ENCODE data around the gene STIL.
A peak's percentile ranks its signal among the peaks of the same experiment; 100 is the strongest.
"Not testable (repeated sequence)": the region's sequence is repeated elsewhere in the genome, so short reads cannot be mapped to it uniquely, and the experiment has no call there.

The STIL gene

GRCh38 chr1:47313915-47314664 lies at the start of gene STIL:
Gene STIL (minus strand): TSS chr1:47314147. CDS start chr1:47310319, 3,828 bp downstream.
- peak; percentile 94 for DNase-seq

- DNase-seq = no peak
These were observed 48.9 kb upstream of the STIL start for GRCh38 chr1:47362828-47363227.

- DNase-seq = no peak
These were observed 47.4 kb upstream of the STIL start for GRCh38 chr1:47361380-47361779.

- no peak for DNase-seq
These were observed 37.4 kb upstream of the STIL start for GRCh38 chr1:47351305-47351704.

- no peak for DNase-seq
These were observed 34.3 kb upstream of the STIL start for GRCh38 chr1:47348246-47348645.

- no peak for DNase-seq
These were observed 33.8 kb upstream of the STIL start for GRCh38 chr1:47347735-47348134.

- not testable (repeated sequence) for DNase-seq
These were observed 33.0 kb upstream of the STIL start for GRCh38 chr1:47346979-47347378.

GRCh38 chr1:47340227-47340626 lies 26.3 kb upstream of the STIL start:
- DNase-seq = no peak

- DNase-seq = no peak
These were observed 24.5 kb upstream of the STIL start for GRCh38 chr1:47338249-47339077.

- no peak for DNase-seq
These were observed 23.4 kb upstream of the STIL start for GRCh38 chr1:47337350-47337749.

- DNase-seq = no peak
These were observed 21.0 kb upstream of the STIL start for GRCh38 chr1:47334765-47335435.

- DNase-seq = peak; percentile 57
These were observed 20.2 kb upstream of the STIL start for GRCh38 chr1:47333922-47334764.

GRCh38 chr1:47333578-47333921 lies 19.6 kb upstream of the STIL start, which contains the start of gene CMPK1:
Gene CMPK1 (plus strand): TSS chr1:47333790. CDS start chr1:47333946, 156 bp downstream.
- peak; percentile 65 for DNase-seq

GRCh38 chr1:47332779-47333577 lies 19.0 kb upstream of the STIL start:
- DNase-seq = no peak

GRCh38 chr1:47331875-47332274 lies 17.9 kb upstream of the STIL start:
- no peak for DNase-seq

- DNase-seq = no peak
These were observed 16.3 kb upstream of the STIL start for GRCh38 chr1:47330212-47330611.

- no peak for DNase-seq
These were observed 15.0 kb upstream of the STIL start for GRCh38 chr1:47328992-47329391.

GRCh38 chr1:47326271-47326670 lies 12.3 kb upstream of the STIL start:
- DNase-seq = no peak

- DNase-seq = no peak
These were observed 11.6 kb upstream of the STIL start for GRCh38 chr1:47325528-47325927.

GRCh38 chr1:47324682-47325081 lies 10.7 kb upstream of the STIL start:
- DNase-seq = no peak

GRCh38 chr1:47323599-47324031 lies 9.7 kb upstream of the STIL start:
- DNase-seq = no peak

GRCh38 chr1:47319968-47320367 lies 6.0 kb upstream of the STIL start:
- DNase-seq = not testable (repeated sequence)

All from activated T-cell treated with anti-CD3 and anti-CD28 coated beads for 4 hours (primary cell).